HEK293 (cell line): ENCODE data around the gene FAM221B.

Experiments used
- CTCF ChIA-PET: fragments of 350-600 bp; formaldehyde crosslinking; extraction: SDS; loops from one replicate; lab custom pipeline; 2021; ENCODE audit warnings: antibody characterized with exemption; lab: Yijun Ruan, JAX
- POLR2A ChIA-PET: fragments of 300-600 bp; formaldehyde crosslinking; extraction: SDS; loops from one replicate; lab custom pipeline; 2020; ENCODE audit warnings: antibody characterized with exemption, inconsistent platforms; lab: Yijun Ruan, JAX
- H3K27ac ChIP-seq: fragments of 200-500 bp; sonication (Bioruptor generic); 2 replicates; pipeline ENCODE4 v1.5.1; 2014; ENCODE audit warnings: low read depth, low read length, control low read depth, inconsistent platforms; ENCODE audit errors: extremely low read depth
- H3K36me3 ChIP-seq, 2 experiments: fragments of 200-500 bp in 1 of 2; sonication (Bioruptor generic) in 1 of 2; 1 replicate in 1 of 2; 2 replicates in 1 of 2; pipeline ENCODE4 v1.5.1; 2014 to 2017; ENCODE audit warnings: inconsistent platforms in 2 of 2, low read length in 2 of 2; ENCODE audit not compliant: control insufficient read depth in 2 of 2, insufficient read depth in 1 of 2
- H3K4me1 ChIP-seq: fragments of 200-500 bp; sonication (Bioruptor generic); 2 replicates; pipeline ENCODE4 v1.5.1; 2014; ENCODE audit warnings: mild to moderate bottlenecking, low read length, inconsistent platforms; ENCODE audit not compliant: control insufficient read depth, insufficient read depth
- H3K4me3 ChIP-seq: 2 replicates; pipeline ENCODE4 v1.5.1; 2011; ENCODE audit warnings: low read depth, mild to moderate bottlenecking, control low read depth, low read length, moderate library complexity
- H3K9me3 ChIP-seq: fragments of 200-500 bp; sonication (Bioruptor generic); 2 replicates; pipeline ENCODE4 v1.5.1; 2014; ENCODE audit warnings: low read depth, low read length, inconsistent platforms; ENCODE audit not compliant: control insufficient read depth, insufficient read depth
- IKZF3 ChIP-seq: fragments of 450-650 bp; IDR thresholded peaks from 2 replicates; pipeline ENCODE4 v1.5.0; 2018; ENCODE audit warnings: missing biosample characterization, mild to moderate bottlenecking, missing genetic modification characterization, moderate library complexity
- SCRT2 ChIP-seq: fragments of 450-650 bp; formaldehyde crosslinking; IDR thresholded peaks from 2 replicates; pipeline ENCODE4 v1.5.1; 2016; ENCODE audit warnings: missing biosample characterization, missing genetic modification characterization
- ZBTB17 ChIP-seq: fragments of 450-650 bp; formaldehyde crosslinking; IDR thresholded peaks from 2 replicates; pipeline ENCODE4 v1.5.1; 2016; ENCODE audit warnings: missing biosample characterization, missing genetic modification characterization
- ZNF114 ChIP-seq: fragments of 450-650 bp; formaldehyde crosslinking; IDR thresholded peaks from 2 replicates; pipeline ENCODE4 v1.5.0; 2017; ENCODE audit warnings: missing biosample characterization, missing genetic modification characterization
- ZNF148 ChIP-seq: fragments of 450-650 bp; formaldehyde crosslinking; IDR thresholded peaks from 2 replicates; pipeline ENCODE4 v1.5.0; 2017; ENCODE audit warnings: missing biosample characterization, missing genetic modification characterization, borderline replicate concordance
- ZNF16 ChIP-seq: fragments of 450-650 bp; formaldehyde crosslinking; IDR thresholded peaks from 2 replicates; pipeline ENCODE4 v1.5.1; 2016; ENCODE audit warnings: low read depth, missing biosample characterization, missing genetic modification characterization
- ZNF174 ChIP-seq: fragments of 450-650 bp; formaldehyde crosslinking; IDR thresholded peaks from 2 replicates; pipeline ENCODE4 v1.5.0; 2017; ENCODE audit warnings: missing biosample characterization, mild to moderate bottlenecking, missing genetic modification characterization
- ZNF18 ChIP-seq: fragments of 450-650 bp; formaldehyde crosslinking; IDR thresholded peaks from 2 replicates; pipeline ENCODE4 v1.5.1; 2016; ENCODE audit warnings: missing biosample characterization, missing genetic modification characterization
- ZNF239 ChIP-seq: fragments of 450-650 bp; formaldehyde crosslinking; IDR thresholded peaks from 2 replicates; pipeline ENCODE4 v1.5.1; 2016; ENCODE audit warnings: missing biosample characterization, missing genetic modification characterization
- ZNF324 ChIP-seq: fragments of 450-650 bp; formaldehyde crosslinking; IDR thresholded peaks from 2 replicates; pipeline ENCODE4 v1.5.1; 2016; ENCODE audit warnings: missing biosample characterization, missing genetic modification characterization
- ZNF530 ChIP-seq: fragments of 450-650 bp; formaldehyde crosslinking; IDR thresholded peaks from 2 replicates; pipeline ENCODE4 v1.5.1; 2016; ENCODE audit warnings: low read depth, missing biosample characterization, missing genetic modification characterization
- ZNF571 ChIP-seq: fragments of 450-650 bp; formaldehyde crosslinking; IDR thresholded peaks from 2 replicates; pipeline ENCODE4 v1.5.0; 2017; ENCODE audit warnings: missing biosample characterization, missing genetic modification characterization
- ZNF600 ChIP-seq: fragments of 450-650 bp; formaldehyde crosslinking; IDR thresholded peaks from 2 replicates; pipeline ENCODE4 v1.5.1; 2016; ENCODE audit warnings: missing biosample characterization, missing genetic modification characterization
- ZNF621 ChIP-seq: fragments of 450-650 bp; formaldehyde crosslinking; IDR thresholded peaks from 2 replicates; pipeline ENCODE4 v1.5.1; 2017; ENCODE audit warnings: missing biosample characterization, missing genetic modification characterization
- ZNF768 ChIP-seq: fragments of 450-650 bp; formaldehyde crosslinking; IDR thresholded peaks from 2 replicates; pipeline ENCODE4 v1.5.1; 2018; ENCODE audit warnings: missing biosample characterization, mild to moderate bottlenecking, missing genetic modification characterization
- ZNF777 ChIP-seq: fragments of 450-650 bp; formaldehyde crosslinking; IDR thresholded peaks from 2 replicates; pipeline ENCODE4 v1.5.1; 2017; ENCODE audit warnings: missing biosample characterization, missing genetic modification characterization, borderline replicate concordance
- ZNF791 ChIP-seq: fragments of 450-650 bp; formaldehyde crosslinking; IDR thresholded peaks from 2 replicates; pipeline ENCODE4 v1.5.1; 2016; ENCODE audit warnings: missing biosample characterization, missing genetic modification characterization
- TF ChIP-seq, protein P1 (sequence below): fragments of 450-650 bp; formaldehyde crosslinking; IDR thresholded peaks from 2 replicates; pipeline ENCODE4 v1.5.1; 2016; ENCODE audit warnings: missing biosample characterization, missing genetic modification characterization, low read depth
- TF ChIP-seq, protein P2 (sequence below): fragments of 450-650 bp; formaldehyde crosslinking; IDR thresholded peaks from 2 replicates; pipeline ENCODE4 v1.5.1; 2016; ENCODE audit warnings: missing biosample characterization, missing genetic modification characterization

FAM221B gene

DNA sequence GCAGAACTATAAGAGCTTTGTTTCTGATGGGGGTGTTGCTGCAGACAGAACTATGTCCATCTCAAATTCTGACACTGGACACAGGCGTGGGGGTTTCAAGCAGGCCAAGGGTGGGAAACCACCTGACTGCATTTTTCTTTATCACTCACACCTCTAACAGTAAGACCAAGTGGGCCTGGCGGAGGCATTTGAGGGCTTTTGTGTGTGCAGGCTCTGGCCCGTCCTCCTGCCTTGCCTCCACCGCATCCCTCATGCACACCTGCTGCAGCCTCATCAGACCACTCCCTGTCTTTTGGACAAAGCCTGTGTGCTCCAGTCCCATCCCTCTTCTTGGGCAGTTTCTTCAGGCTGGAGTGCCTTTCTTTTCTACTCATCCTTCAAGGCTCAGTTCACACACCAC, 33.8 kb upstream of the FAM221B start (continued):
- TF ChIP-seq, protein P1, sequence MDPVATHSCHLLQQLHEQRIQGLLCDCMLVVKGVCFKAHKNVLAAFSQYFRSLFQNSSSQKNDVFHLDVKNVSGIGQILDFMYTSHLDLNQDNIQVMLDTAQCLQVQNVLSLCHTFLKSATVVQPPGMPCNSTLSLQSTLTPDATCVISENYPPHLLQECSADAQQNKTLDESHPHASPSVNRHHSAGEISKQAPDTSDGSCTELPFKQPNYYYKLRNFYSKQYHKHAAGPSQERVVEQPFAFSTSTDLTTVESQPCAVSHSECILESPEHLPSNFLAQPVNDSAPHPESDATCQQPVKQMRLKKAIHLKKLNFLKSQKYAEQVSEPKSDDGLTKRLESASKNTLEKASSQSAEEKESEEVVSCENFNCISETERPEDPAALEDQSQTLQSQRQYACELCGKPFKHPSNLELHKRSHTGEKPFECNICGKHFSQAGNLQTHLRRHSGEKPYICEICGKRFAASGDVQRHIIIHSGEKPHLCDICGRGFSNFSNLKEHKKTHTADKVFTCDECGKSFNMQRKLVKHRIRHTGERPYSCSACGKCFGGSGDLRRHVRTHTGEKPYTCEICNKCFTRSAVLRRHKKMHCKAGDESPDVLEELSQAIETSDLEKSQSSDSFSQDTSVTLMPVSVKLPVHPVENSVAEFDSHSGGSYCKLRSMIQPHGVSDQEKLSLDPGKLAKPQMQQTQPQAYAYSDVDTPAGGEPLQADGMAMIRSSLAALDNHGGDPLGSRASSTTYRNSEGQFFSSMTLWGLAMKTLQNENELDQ = no peak
- TF ChIP-seq ZNF571 (tag by site-specific recombination) (no peak), ZNF791 (tag by site-specific recombination) (no peak), ZNF600 (no peak)
- TF ChIP-seq, all 188 proteins: peak for 0

DNA sequence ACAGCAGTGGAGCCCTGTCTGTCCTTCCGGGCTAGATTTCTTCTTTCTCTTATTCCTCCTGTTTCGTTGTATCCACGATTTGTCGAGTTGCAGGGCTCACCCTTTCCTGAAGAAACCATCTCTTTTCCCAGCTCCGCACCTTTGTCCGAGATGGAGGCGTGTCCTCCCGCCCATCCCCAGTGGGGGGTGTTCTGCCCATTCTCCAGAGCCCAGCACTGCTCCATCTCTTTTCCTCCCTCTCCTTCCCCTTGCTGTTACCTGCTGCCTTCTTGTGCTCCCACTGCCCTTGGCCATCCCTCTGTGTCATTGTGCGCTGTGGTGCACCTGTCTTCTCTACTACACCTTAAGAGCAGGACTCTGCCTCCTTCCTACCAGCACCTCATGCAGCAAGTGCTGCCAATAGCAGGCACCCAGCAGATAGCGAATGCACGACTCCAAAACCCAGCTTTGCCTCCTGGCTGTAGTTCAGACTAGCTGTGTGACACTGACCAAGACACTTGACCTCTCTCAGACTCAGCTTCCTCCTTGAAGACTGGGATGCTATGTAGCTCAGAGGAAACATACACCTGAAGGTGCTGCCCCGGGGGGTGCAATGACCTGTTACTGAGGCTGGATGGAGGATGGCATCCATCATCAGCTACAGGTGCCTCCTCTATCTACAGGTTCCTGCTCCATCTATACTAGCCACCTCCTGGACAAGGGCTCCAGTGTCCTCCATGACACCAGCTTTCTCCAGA, 32.8 kb upstream of the FAM221B start:
- Histone ChIP-seq H3K27ac (no peak overlapping the region), H3K4me3 (no peak overlapping the region), H3K36me3 (no peaks in the 10 kb centered on the region), H3K4me1 (no peaks in the 10 kb centered on the region), H3K9me3 (no peaks in the 10 kb centered on the region)
- POLR2A ChIA-PET = no interaction called here
- TF ChIP-seq IKZF3 = no peak
- no peak for TF ChIP-seq ZNF148 (tag by site-specific recombination)
- peak; percentile 59 for TF ChIP-seq SCRT2
- CTCF ChIA-PET = interaction anchor here (1.0 to 4.1 kb wide), 3 partner anchors 20 to 71 kb away, joined by 3 to 26 read pairs (median 3); no protein-coding TSS in a partner anchor

DNA sequence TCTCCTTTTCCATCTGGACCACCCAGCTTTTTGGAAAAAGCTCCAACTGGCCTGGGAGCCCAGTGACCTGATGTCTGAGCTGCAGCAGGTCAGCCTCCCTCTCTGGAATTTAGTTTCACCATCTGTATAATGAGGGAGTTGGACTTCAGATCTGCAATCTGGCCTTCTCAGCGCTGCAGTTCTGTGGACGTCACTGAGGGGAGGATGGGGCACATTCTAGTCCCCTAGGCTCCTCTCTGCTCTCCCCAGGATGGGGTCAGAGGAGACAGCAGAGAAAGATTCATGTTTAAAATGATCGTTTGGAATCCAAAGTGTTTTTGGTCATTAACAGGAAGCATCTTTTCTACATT, 31.4 kb upstream of the FAM221B start:
- Histone ChIP-seq H3K4me1 (no peaks in the 10 kb centered on the region), H3K9me3 (no peaks in the 10 kb centered on the region), H3K36me3 (no peaks in the 10 kb centered on the region), H3K27ac (no peak overlapping the region), H3K4me3 (no peak overlapping the region)
- POLR2A ChIA-PET = no interaction called here
- CTCF ChIA-PET = interaction anchor here (0.5 to 1.5 kb wide), 3 partner anchors 15 to 22 kb away, joined by 3 to 5 read pairs (median 3); no protein-coding TSS in a partner anchor
- TF ChIP-seq ZNF777 (no peak), ZNF174 (no peak), ZNF16 (no peak)
- TF ChIP-seq, all 188 proteins: peak for 0

GRCh38 chr9:35859310-35859989, 30.9 kb upstream of the FAM221B start:
- POLR2A ChIA-PET = no interaction called here
- Histone ChIP-seq H3K27ac (no peak overlapping the region), H3K4me3 (no peak overlapping the region), H3K4me1 (no peaks in the 10 kb centered on the region), H3K9me3 (no peaks in the 10 kb centered on the region), H3K36me3 (no peaks in the 10 kb centered on the region)
- TF ChIP-seq IKZF3 (no peak), ZNF18 (tag by site-specific recombination) (no peak), ZNF768 (no peak), ZNF621 (tag by site-specific recombination) (no peak), ZNF114 (tag by site-specific recombination) (no peak), ZNF239 (no peak), ZNF324 (no peak), ZNF530 (no peak), ZBTB17 (no peak)
- TF ChIP-seq, protein P2, sequence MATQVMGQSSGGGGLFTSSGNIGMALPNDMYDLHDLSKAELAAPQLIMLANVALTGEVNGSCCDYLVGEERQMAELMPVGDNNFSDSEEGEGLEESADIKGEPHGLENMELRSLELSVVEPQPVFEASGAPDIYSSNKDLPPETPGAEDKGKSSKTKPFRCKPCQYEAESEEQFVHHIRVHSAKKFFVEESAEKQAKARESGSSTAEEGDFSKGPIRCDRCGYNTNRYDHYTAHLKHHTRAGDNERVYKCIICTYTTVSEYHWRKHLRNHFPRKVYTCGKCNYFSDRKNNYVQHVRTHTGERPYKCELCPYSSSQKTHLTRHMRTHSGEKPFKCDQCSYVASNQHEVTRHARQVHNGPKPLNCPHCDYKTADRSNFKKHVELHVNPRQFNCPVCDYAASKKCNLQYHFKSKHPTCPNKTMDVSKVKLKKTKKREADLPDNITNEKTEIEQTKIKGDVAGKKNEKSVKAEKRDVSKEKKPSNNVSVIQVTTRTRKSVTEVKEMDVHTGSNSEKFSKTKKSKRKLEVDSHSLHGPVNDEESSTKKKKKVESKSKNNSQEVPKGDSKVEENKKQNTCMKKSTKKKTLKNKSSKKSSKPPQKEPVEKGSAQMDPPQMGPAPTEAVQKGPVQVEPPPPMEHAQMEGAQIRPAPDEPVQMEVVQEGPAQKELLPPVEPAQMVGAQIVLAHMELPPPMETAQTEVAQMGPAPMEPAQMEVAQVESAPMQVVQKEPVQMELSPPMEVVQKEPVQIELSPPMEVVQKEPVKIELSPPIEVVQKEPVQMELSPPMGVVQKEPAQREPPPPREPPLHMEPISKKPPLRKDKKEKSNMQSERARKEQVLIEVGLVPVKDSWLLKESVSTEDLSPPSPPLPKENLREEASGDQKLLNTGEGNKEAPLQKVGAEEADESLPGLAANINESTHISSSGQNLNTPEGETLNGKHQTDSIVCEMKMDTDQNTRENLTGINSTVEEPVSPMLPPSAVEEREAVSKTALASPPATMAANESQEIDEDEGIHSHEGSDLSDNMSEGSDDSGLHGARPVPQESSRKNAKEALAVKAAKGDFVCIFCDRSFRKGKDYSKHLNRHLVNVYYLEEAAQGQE = no peak
- CTCF ChIA-PET = interaction anchor here (0.5 to 2.1 kb wide), 5 partner anchors 15 to 52 kb away, joined by 3 to 8 read pairs (median 3); no protein-coding TSS in a partner anchor
